Fibroblast of skin of back (primary cell): ENCODE measurements around the gene OLFML2B.
"Not testable (repeated sequence)": the region's sequence is repeated elsewhere in the genome, so short reads cannot be mapped to it uniquely, and the experiment has no call there.

Experiments used
- DNase-seq: peaks from one replicate; pipeline ENCODE4 v3.0.0-alpha.2; 2013

The OLFML2B gene

DNA sequence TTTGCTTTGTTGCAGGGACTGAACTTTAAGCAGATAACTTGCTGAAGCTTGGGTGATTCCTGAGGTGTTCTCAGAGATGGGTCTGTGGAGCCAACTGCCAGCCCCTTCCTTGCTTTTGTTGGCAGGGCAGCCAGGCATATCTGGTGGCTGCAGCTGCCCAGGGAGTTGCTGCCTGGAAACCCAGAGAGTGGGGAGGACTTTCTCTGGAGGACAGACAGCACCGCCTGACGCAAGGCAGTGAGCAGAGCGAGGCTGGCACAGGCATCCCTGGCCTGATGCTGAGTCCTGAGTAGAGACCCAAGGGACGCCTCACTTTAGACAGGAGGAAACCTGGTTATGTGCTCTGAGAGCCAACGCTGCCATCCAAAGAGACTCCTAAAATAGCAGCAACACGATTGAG lies 9.8 kb upstream of the OLFML2B start:
- no peak for DNase-seq

- no peak for DNase-seq
These were observed 7.2 kb upstream of the OLFML2B start for GRCh38 chr1:162030759-162031280.

- DNase-seq, result no peak
These were observed 5.5 kb upstream of the OLFML2B start for GRCh38 chr1:162029157-162029556.

DNA sequence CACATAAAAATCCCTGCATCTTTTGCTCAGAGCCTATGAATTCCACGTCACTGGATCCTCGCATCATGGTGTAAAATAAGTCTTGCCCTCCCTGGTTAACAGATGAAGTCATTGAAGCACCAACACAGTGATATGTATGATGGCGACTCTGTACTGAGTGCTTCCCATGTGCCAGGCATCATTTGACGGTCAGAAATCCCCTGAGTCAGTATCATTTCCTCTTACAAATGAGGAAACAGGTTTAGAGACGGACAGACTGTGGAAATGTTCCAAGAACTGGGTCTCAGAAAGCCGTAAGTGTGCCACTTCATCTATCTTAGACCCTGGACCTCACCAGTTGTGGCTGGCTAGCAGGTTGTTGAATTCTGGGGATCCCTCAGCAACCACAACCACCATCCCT lies 5.1 kb upstream of the OLFML2B start:
- no peak for DNase-seq

DNA sequence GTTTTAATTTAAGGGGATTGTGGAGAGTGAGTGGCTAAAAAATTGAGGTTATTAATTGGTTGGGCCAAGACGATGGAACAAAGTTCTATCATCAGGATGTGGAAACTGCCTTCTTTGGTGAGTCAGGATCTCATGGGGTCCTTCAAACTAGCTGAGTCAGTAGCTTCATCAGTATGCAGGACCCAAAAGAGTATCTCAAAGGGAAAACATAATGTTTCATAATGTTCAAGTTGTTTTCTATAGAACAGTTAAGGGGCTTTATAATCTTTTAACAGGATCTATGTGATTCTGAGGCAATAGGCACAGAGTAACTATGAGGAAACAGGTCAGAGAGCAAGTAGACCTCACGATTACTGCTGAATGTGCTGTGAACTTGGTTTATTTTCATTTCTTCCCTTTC lies 3.2 kb upstream of the OLFML2B start:
- DNase-seq, result no peak

GRCh38 chr1:162025541-162025940 lies 1.9 kb upstream of the OLFML2B start:
- no peak for DNase-seq

- no peak for DNase-seq
These were observed 505 bp downstream of the OLFML2B start for GRCh38 chr1:162023181-162023546.

DNA sequence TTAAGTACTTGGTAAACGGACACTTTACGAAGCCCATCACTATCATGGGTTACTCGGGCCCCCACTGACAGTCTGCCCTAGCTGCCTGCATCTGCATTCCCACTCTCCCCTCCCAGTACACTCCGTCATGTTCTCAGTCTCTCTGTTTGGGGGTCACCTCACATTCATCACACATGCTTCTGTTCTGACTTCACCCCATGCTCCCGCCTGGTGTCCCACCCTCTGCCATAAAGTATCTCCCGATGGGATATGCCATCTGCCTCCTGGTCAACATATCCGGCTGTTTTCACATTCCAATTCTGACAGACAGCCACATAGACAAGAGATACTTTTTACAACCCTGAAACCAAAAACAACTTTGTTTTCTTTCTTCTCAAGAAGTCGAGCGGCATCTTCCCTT lies 1.0 kb downstream of the OLFML2B start:
- peak; percentile 20 for DNase-seq

- no peak for DNase-seq
These were observed 2.5 kb downstream of the OLFML2B start for GRCh38 chr1:162021124-162021523.

GRCh38 chr1:162020150-162020549 lies 3.5 kb downstream of the OLFML2B start:
- peak; percentile 39 for DNase-seq

- no peak for DNase-seq
These were observed 4.2 kb downstream of the OLFML2B start for GRCh38 chr1:162019446-162019845.

GRCh38 chr1:162019006-162019405 lies 4.7 kb downstream of the OLFML2B start:
- DNase-seq, result peak; percentile 84

DNA sequence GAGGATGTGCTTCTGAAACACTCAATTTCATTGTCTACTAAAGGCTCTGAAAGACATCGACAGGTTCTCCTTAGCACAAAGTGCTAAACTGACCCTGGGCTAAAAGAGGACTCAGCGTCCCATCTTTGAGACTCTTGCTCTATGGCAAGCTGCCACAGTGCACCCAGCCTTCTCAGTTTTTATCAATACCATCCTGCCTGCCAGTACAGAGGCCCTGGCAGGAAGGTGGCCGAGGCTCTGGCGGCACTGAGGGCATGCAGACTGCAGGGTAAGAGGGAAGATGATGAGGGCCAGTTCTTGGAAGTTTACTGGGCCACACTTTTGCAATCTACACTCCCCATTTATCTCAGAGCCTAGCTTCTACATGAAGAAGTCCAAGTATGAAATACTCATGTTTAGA lies 5.3 kb downstream of the OLFML2B start:
- DNase-seq, result no peak

DNA sequence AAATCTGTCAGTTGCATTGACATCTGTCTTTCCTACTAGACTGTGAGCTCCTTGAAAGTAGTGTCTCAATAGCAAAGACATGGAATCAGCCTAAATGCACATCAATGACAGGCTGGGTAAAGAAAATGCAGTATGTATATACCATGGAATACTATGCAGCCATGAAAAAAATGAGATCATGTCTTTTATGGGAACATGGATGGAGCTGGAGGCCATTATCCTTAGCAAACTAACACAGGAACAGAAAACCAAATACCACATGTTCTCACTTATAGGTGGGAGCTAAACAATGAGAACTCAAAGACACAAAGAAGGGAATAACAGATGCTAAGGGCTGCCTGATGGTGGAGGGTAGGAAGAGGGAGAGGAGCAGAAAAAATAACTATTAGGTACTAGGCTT lies 5.9 kb downstream of the OLFML2B start:
- not testable (repeated sequence) for DNase-seq

DNA sequence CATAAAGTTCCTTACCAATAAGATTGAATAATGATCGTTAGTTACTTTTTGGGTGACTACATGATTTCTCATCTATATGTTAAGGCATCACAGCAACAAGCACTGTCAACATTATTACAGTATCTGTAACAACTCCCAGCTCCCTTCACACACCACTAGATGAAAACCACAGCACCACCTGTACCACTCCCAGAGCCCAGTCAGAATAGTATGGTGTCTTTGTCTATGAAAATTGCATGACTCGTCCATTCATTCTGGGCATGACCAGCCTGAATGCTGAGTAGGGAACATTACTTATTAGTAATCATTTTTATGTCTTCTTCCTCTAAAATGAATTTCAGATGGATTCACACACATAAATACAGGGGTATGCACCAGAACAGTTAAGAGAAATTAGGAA lies 7.0 kb downstream of the OLFML2B start:
- DNase-seq, result no peak

DNA sequence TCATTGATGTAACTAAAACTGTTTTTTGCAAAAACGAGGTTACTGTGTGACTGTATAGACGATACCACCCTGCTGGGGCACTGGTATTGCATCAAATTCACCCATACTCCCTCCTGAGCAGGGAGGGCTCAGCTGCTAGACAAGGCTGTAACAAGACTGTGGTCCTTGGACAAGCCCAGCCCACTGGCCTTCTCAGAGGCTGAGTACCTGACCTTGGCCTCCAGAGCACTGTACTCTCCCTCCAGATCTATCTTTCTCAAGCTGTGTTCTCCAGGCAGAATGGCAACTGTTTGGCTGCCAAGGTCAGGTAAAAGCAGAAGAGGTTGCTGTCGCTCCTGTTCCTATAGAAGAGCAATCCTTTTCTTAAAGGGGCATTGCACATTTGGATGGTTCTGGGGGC lies 8.5 kb downstream of the OLFML2B start:
- no peak for DNase-seq

- no peak for DNase-seq
These were observed 9.5 kb downstream of the OLFML2B start for GRCh38 chr1:162014202-162014601.

DNA sequence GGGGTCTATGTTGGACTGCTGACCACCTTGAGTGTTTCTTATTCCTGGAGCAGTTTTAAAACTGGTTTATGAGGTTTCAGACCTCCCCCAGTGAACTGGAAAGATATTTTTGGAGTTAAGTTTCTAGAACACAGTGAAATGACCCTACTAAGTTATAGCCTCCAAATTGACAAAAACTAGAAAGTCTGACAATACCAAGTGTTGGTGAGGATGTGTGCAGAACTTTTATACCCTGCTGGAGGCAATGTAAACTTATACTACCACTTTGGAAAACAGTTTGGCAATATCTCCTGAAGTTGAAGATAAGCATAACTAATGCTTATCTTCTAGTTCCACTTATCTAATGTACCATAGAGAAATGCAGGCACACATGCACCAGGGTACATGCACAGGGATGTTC lies 10.4 kb downstream of the OLFML2B start:
- no peak for DNase-seq

GRCh38 chr1:162011337-162012012 lies 12.2 kb downstream of the OLFML2B start:
- no peak for DNase-seq

- DNase-seq, result no peak
These were observed 13.5 kb downstream of the OLFML2B start for GRCh38 chr1:162010175-162010506.

GRCh38 chr1:162009501-162010174 lies 14.0 kb downstream of the OLFML2B start:
- no peak for DNase-seq

GRCh38 chr1:162008799-162009198 lies 14.9 kb downstream of the OLFML2B start:
- DNase-seq, result no peak

GRCh38 chr1:162007466-162007865 lies 16.2 kb downstream of the OLFML2B start:
- DNase-seq, result no peak

- DNase-seq, result no peak
These were observed 17.6 kb downstream of the OLFML2B start for GRCh38 chr1:162006081-162006480.
